ENCODE results near the gene SPOCK1. TPM values are rescaled to one million over a fixed set of nuclear protein-coding genes. Genes with fewer than 3 reads are reported as not detected.

The SPOCK1 gene
- total RNA-seq, 1 experiment from 2014 or later: 10.9 TPM

GRCh38 chr5:137091472-137091871 lies 407.7 kb downstream of the SPOCK1 start:
- Histone ChIP-seq H3K56ac (ENCODE audit: insufficient read length, low read depth, low read length) (no peak overlapping the region), H3K27ac (ENCODE audit: insufficient read length, low read depth, low read length) (no peak overlapping the region), H3K4me1 (ENCODE audit: insufficient read depth, low read length) (peaks cover 14% of the 10 kb centered on the region; the same call in 1 of the 2 replicates), H3T11ph (ENCODE audit: low read length) (no peak overlapping the region), H3K79me2 (ENCODE audit: insufficient read depth, low read length) (no peaks in the 10 kb centered on the region), H2BK20ac (ENCODE audit: low read depth, low read length, poor library complexity, severe bottlenecking) (no peak overlapping the region), H3K79me1 (ENCODE audit: insufficient read depth, low read depth, low read length, poor library complexity, severe bottlenecking) (no peaks in the 10 kb centered on the region), H2BK12ac (ENCODE audit: insufficient read length, low read depth, low read length) (no peak overlapping the region), H3K23ac (ENCODE audit: insufficient read length, low read depth, low read length) (no peak overlapping the region), H3K23me2 (ENCODE audit: insufficient read length, low read depth, low read length, poor library complexity, severe bottlenecking) (no peaks in the 10 kb centered on the region), H4K91ac (ENCODE audit: insufficient read length, low read depth, low read length) (no peak overlapping the region), H2BK15ac (ENCODE audit: low read depth, low read length) (no peak overlapping the region), H3K14ac (ENCODE audit: insufficient read depth, low read length) (no peak overlapping the region), H2AK5ac (ENCODE audit: insufficient read length, low read length) (no peak overlapping the region), H3K9ac (ENCODE audit: extremely low read depth, insufficient read length, low read length) (no peak overlapping the region), H3K4ac (ENCODE audit: low read depth, low read length) (no peak overlapping the region), H2BK120ac (ENCODE audit: low read depth, low read length, poor library complexity, severe bottlenecking) (no peak overlapping the region), H3K9me3 (ENCODE audit: control insufficient read depth, low read depth, low read length) (no peaks in the 10 kb centered on the region), H2AFZ (ENCODE audit: low read length) (no peak overlapping the region), H2BK5ac (ENCODE audit: insufficient read length, low read length) (no peak overlapping the region), H3K27me3 (ENCODE audit: insufficient read depth, low read length) (no peaks in the 10 kb centered on the region), H4K20me1 (ENCODE audit: control insufficient read depth, insufficient read depth, insufficient read length) (no peaks in the 10 kb centered on the region), H3K18ac (ENCODE audit: insufficient read length, low read depth, low read length) (no peak overlapping the region), H3K4me2 (ENCODE audit: insufficient read depth, insufficient read length, low read length) (no peak overlapping the region), H4K8ac (replicated peaks; ENCODE audit: insufficient read length, low read depth, low read length) (no peak overlapping the region), H4K5ac (ENCODE audit: insufficient read length, low read depth, low read length) (no peak overlapping the region)
- H3K4me1 Mint-ChIP-seq: peaks cover 32 to 38% of the 10 kb centered on the region in 2 experiments
- peak overlapping the region in 1 of 2 experiments; percentile 31; a peak in 2 of 5 replicates for H3K4me3 Mint-ChIP-seq
- H3K9me3 Mint-ChIP-seq: no peaks in the 10 kb centered on the region
- TF ChIP-seq, protein P1, sequence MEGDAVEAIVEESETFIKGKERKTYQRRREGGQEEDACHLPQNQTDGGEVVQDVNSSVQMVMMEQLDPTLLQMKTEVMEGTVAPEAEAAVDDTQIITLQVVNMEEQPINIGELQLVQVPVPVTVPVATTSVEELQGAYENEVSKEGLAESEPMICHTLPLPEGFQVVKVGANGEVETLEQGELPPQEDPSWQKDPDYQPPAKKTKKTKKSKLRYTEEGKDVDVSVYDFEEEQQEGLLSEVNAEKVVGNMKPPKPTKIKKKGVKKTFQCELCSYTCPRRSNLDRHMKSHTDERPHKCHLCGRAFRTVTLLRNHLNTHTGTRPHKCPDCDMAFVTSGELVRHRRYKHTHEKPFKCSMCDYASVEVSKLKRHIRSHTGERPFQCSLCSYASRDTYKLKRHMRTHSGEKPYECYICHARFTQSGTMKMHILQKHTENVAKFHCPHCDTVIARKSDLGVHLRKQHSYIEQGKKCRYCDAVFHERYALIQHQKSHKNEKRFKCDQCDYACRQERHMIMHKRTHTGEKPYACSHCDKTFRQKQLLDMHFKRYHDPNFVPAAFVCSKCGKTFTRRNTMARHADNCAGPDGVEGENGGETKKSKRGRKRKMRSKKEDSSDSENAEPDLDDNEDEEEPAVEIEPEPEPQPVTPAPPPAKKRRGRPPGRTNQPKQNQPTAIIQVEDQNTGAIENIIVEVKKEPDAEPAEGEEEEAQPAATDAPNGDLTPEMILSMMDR (conservative IDR thresholded peaks at IDR 0.05): no peak
- no peaks in the 10 kb centered on the region for H3K27me3 Mint-ChIP-seq (ENCODE audit: low read depth)
- peak; percentile 61 for DNase-seq
- no CpG with 5 or more reads among the region's 1 CpG for WGBS (ENCODE audit: extremely low coverage, insufficient read length, low lambda C conversion rate)
- no peaks in the 10 kb centered on the region; a peak in 1 of 7 replicates for H3K36me3 Mint-ChIP-seq (ENCODE audit: insufficient read depth in 1 of 3, low read depth in 3 of 3)
- H3K27ac Mint-ChIP-seq: peak overlapping the region in 1 of 3 experiments; percentile 97; a peak in 3 of 7 replicates

All from H9 (cell line).